Measurements from ENCODE around the gene BCKDHA. TPM values are rescaled to one million over a fixed set of nuclear protein-coding genes. Genes with fewer than 3 reads are reported as not detected.

BCKDHA gene
- total and polyA plus RNA-seq, 12 donors = 19.5 to 74.6 (median 42.5) TPM

GRCh38 chr19:41442473-41443355 lies 45.1 kb downstream of the BCKDHA start, which contains the start of gene ERICH4:
Gene ERICH4, plus strand, starts transcription at chr19:41443156. Its CDS starts 14 bp downstream, at chr19:41443170.
- 61 to 62% methylated on average over 7 of the region's 7 CpGs for WGBS, 2 donors
- Histone ChIP-seq H3K4me3 (no peak within 1 kb of the TSS), H3K36me3 (peaks cover 0 to 7% (median 0%) of the 10 kb centered on the region in 9 donors), H3K4me1 (peaks cover 0 to 31% (median 15%) of the 10 kb centered on the region in 9 donors), H3K9me3 (no peaks in the 10 kb centered on the region), H3K27ac (peak within 1 kb of the TSS in 1 of 10 donors; percentile 31), H3K27me3 (peaks cover 0 to 16% (median 4%) of the 10 kb centered on the region in 7 donors)
- no peak for TF ChIP-seq CTCF (IDR thresholded peaks at IDR 0.05)
- intact Hi-C loops (cut with DNase I) = loop anchor here in 2 of 10 donors (5.0 kb wide), 2 partner anchors 45 to 90 kb away; partner anchors contain the start of genes BCKDHA (in 1 of the 2), EXOSC5 (in 1 of the 2) and TGFB1 (in 1 of the 2)
- no peak for ATAC-seq
- DNase-seq = no peak

- ATAC-seq = no peak
- Histone ChIP-seq H3K27me3 (peaks cover 0 to 16% (median 4%) of the 10 kb centered on the region in 7 donors), H3K4me1 (peaks cover 0 to 35% (median 15%) of the 10 kb centered on the region in 9 donors), H3K36me3 (no peaks in the 10 kb centered on the region), H3K4me3 (no peak overlapping the region), H3K27ac (peak overlapping the region in 1 of 10 donors; percentile 31), H3K9me3 (no peaks in the 10 kb centered on the region)
- TF ChIP-seq CTCF (IDR thresholded peaks at IDR 0.05) = no peak
- DNase-seq = no peak
- intact Hi-C loops (cut with DNase I) = loop anchor here in 2 of 10 donors (5.0 kb wide), 2 partner anchors 47 to 92 kb away; partner anchors contain the start of genes BCKDHA (in 1 of the 2), EXOSC5 (in 1 of the 2) and TGFB1 (in 1 of the 2)
- 55 to 65% methylated on average over 6 of the region's 6 CpGs for WGBS, 2 donors
Observed at GRCh38 chr19:41443813-41444455, 46.3 kb downstream of the BCKDHA start.

- no peak for TF ChIP-seq CTCF (IDR thresholded peaks at IDR 0.05)
- no peak for DNase-seq
- 61 to 67% methylated on average over 5 of the region's 5 CpGs for WGBS, 2 donors
- no peak for ATAC-seq
- Histone ChIP-seq H3K4me3 (no peak overlapping the region), H3K27ac (no peak overlapping the region), H3K27me3 (peaks cover 0 to 16% (median 4%) of the 10 kb centered on the region in 7 donors), H3K9me3 (no peaks in the 10 kb centered on the region), H3K4me1 (peaks cover 0 to 36% (median 11%) of the 10 kb centered on the region in 9 donors), H3K36me3 (no peaks in the 10 kb centered on the region)
- intact Hi-C loops (cut with DNase I) = loop anchor here in 4 of 10 donors (5.0 kb wide), 3 partner anchors 37 to 127 kb away; no protein-coding TSS in a partner anchor
Observed at GRCh38 chr19:41445575-41445974, 48.0 kb downstream of the BCKDHA start.

All from heart right ventricle (tissue), 16 donors.